GM12864 (cell line): ENCODE data around the gene RUNDC1.

Experiments
- DNase-seq: peaks from one replicate; pipeline ENCODE4 v3.0.0-alpha.2; 2011; ENCODE audit warnings: low read depth
- H3K4me3 ChIP-seq: 2 replicates; pipeline ENCODE4 v1.5.1; 2011; ENCODE audit warnings: mild to moderate bottlenecking, low read depth, low read length, control low read depth
- TF ChIP-seq, protein P1 (sequence below): IDR thresholded peaks from 2 replicates; pipeline ENCODE4 v1.5.1; 2011; ENCODE audit warnings: low read depth, mild to moderate bottlenecking, moderate library complexity, low read length, control low read depth, inconsistent platforms; ENCODE audit errors: missing control alignments

The RUNDC1 gene

GRCh38 chr17:42980274-42980765 is at the start of gene RUNDC1:
RUNDC1 (plus strand) TSS chr17:42980565; CDS start chr17:42980577, 12 bp downstream.
- peak within 1 kb of the TSS; percentile 88 for H3K4me3 ChIP-seq
- DNase-seq, result no peak
- TF ChIP-seq, protein P1, sequence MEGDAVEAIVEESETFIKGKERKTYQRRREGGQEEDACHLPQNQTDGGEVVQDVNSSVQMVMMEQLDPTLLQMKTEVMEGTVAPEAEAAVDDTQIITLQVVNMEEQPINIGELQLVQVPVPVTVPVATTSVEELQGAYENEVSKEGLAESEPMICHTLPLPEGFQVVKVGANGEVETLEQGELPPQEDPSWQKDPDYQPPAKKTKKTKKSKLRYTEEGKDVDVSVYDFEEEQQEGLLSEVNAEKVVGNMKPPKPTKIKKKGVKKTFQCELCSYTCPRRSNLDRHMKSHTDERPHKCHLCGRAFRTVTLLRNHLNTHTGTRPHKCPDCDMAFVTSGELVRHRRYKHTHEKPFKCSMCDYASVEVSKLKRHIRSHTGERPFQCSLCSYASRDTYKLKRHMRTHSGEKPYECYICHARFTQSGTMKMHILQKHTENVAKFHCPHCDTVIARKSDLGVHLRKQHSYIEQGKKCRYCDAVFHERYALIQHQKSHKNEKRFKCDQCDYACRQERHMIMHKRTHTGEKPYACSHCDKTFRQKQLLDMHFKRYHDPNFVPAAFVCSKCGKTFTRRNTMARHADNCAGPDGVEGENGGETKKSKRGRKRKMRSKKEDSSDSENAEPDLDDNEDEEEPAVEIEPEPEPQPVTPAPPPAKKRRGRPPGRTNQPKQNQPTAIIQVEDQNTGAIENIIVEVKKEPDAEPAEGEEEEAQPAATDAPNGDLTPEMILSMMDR, result no peak

- TF ChIP-seq, protein P1, result peak; percentile 63
- no peak overlapping the region for H3K4me3 ChIP-seq
- no peak for DNase-seq
Observed at GRCh38 chr17:42937712-42938596, 42.4 kb upstream of the RUNDC1 start.

DNA sequence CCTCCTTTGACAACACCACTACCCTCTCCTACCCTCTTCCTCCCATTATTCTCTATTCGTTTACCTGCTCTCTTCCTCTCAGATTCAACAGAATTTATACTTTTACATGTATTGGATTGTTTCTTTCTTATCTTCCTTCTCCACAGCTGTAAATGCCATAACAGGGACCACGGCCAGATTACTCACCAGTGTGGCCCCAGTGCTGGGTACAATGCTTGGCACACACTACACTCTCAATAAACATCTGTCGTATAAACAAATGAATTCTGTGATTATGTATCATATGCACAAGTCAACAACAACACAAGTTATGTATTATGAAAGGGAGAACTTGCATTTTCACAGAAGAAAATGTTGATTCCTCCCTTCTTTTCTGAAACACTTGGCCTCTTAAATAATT is 36.2 kb upstream of the RUNDC1 start:
- H3K4me3 ChIP-seq, result no peak overlapping the region
- no peak for DNase-seq
- TF ChIP-seq, protein P1, result no peak

DNA sequence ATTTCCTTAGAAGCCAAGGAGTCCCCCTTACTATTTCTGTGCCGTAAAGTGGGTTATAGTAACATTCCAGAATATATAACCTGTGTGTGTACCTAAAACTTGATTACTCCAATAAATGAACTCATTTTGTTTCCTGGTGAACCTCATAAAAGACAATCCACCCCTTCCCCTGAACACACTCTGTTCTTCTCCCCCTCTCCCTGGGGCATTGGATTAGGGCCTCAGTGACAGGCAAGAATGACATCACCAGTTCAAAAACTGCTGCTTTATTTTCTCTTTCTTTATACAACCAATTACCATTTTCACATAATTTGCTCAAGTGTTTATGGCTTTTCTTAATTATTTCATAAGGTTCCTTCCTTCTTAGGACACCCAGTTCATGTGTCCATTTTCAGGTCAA is 33.6 kb upstream of the RUNDC1 start:
- TF ChIP-seq, protein P1, result no peak
- no peak overlapping the region for H3K4me3 ChIP-seq
- DNase-seq, result no peak

DNA sequence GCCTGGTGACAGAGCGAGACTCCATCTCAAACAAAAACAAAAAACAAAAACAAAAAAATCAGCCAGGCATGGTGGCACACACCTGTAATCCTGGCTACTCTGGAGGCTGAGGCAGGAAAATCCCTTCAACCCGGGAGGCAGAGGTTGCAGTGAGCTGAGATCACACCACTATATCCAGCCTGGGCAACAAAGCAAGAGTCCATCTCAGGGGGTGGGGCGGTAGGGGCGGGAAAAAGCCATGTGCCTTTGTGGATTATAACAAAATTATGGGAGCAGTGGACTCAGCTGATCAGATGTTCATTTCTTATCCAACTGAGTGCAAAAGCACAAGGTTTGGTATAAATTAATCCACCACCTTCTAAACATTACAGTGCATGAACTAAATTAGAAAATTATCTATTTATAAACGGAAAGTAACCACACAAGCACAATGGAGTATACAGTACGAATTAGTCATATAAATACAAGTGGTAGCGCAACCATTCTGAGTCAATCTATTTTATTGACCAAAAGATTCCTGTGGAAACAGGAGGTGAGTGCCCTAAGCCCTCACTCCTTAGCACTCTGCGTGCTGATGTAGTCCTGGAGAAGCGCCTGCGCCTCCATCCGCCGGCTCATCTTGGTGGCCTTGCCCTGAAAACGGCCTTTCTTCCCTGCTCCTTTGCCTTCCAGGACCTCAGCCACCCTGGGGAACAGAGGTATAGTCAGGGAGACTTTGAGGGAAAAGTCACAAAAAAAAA is 30.2 kb upstream of the RUNDC1 start:
- H3K4me3 ChIP-seq, result no peak overlapping the region
- TF ChIP-seq, protein P1, result no peak
- DNase-seq, result no peak

DNA sequence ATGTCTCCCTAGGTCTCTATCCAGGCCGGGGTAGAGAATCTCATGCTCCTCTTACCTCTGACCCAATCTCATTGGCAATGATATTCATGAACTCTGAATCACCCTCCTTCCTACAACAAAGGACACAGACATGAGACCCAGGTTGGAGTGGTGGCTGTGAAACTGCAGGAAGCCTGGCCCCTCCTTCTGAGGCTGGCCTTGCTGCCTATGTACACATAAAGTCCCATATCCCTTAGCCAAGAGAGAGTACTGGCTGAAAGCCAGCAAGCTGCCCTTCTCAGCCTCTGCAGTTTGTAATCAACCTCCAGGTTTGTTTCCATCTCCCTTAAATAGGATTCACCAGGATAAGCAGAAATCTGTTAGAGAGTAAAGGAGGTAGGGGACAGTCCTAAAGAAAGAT is 26.7 kb upstream of the RUNDC1 start:
- TF ChIP-seq, protein P1, result no peak
- H3K4me3 ChIP-seq, result no peak overlapping the region
- DNase-seq, result no peak
